GM12873 (cell line): ENCODE data around the gene PLPPR2.

ENCODE experiments used
- TF ChIP-seq, protein P1 (sequence below): IDR thresholded peaks from 2 replicates; pipeline ENCODE4 v1.5.1; 2012; ENCODE audit warnings: low read depth, mild to moderate bottlenecking, moderate library complexity, low read length, control low read depth; ENCODE audit not compliant: insufficient read depth; ENCODE audit errors: missing control alignments

The PLPPR2 gene

GRCh38 chr19:11378319-11379189, 23.3 kb downstream of the PLPPR2 start:
- TF ChIP-seq, protein P1, sequence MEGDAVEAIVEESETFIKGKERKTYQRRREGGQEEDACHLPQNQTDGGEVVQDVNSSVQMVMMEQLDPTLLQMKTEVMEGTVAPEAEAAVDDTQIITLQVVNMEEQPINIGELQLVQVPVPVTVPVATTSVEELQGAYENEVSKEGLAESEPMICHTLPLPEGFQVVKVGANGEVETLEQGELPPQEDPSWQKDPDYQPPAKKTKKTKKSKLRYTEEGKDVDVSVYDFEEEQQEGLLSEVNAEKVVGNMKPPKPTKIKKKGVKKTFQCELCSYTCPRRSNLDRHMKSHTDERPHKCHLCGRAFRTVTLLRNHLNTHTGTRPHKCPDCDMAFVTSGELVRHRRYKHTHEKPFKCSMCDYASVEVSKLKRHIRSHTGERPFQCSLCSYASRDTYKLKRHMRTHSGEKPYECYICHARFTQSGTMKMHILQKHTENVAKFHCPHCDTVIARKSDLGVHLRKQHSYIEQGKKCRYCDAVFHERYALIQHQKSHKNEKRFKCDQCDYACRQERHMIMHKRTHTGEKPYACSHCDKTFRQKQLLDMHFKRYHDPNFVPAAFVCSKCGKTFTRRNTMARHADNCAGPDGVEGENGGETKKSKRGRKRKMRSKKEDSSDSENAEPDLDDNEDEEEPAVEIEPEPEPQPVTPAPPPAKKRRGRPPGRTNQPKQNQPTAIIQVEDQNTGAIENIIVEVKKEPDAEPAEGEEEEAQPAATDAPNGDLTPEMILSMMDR, result peak; percentile 79

DNA sequence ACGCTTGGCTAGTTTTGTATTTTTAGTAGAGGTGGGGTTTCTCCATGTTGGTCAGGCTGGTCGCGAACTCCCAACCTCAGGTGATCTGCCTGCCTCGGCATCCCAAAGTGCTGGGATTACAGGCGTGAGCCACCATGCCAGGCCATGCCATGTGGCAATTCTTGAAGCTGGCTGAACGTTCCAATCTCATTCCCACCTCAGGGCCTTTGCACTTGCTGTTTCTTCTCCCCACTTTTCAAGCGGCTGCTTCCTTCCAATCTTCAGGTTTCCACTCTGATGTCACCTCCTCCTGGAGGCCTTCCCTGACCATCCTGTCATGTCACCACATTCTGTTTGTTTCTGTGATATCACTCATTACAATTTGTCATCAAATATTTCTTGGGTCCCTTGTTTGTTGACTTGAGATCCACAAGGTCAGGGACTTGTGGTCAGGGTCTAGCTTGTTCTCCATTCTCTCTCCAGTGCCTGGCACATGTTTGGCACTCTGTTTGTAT, 24.7 kb downstream of the PLPPR2 start:
- TF ChIP-seq, protein P1, result no peak

GRCh38 chr19:11380653-11381537, 25.7 kb downstream of the PLPPR2 start:
- TF ChIP-seq, protein P1, result peak; percentile 77

GRCh38 chr19:11382898-11383705, 27.9 kb downstream of the PLPPR2 start:
- TF ChIP-seq, protein P1, result peak; percentile 76

- TF ChIP-seq, protein P1, result no peak
Observed at GRCh38 chr19:11383706-11384048, 28.4 kb downstream of the PLPPR2 start.

DNA sequence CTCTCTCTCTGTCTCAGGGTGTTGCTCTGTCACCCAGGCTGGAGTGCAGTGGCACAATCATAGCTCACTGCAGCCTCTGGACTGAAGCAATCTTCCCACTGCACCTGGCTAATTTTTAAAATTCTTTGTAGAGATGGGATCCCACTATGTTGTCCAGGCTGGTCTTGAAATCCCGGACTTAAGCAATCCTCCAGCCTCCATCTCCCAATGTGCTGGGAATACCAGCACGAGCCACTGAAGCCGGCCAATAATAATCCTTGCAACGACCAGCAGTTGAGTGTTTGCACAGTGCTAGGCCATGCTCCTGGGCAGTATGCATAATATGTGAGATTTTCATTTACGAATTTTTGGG, 29.5 kb downstream of the PLPPR2 start:
- TF ChIP-seq, protein P1, result no peak
